HG03039 (cell line): Measurements from ENCODE around the gene LTB.
A peak's percentile ranks its signal among the peaks of the same experiment; 100 is the strongest.
"Not testable (repeated sequence)": the region's sequence is repeated elsewhere in the genome, so short reads cannot be mapped to it uniquely, and the experiment has no call there.

Experiments
- ATAC-seq: cut with Tn5 transposase; IDR thresholded peaks from one replicate; pipeline ENCODE4 v1.9.1; 2021; ENCODE audit warnings: mild to moderate bottlenecking, moderate library complexity; ENCODE audit not compliant: unreplicated experiment

LTB gene

GRCh38 chr6:31556307-31556706, 25.9 kb downstream of the LTB start:
- ATAC-seq: no peak

GRCh38 chr6:31551371-31551770, 30.9 kb downstream of the LTB start:
- ATAC-seq: not testable (repeated sequence)

- no peak for ATAC-seq
Observed at GRCh38 chr6:31548544-31548873, 33.7 kb downstream of the LTB start.

GRCh38 chr6:31547727-31548543, 34.3 kb downstream of the LTB start:
- no peak for ATAC-seq

GRCh38 chr6:31546958-31547726, 35.1 kb downstream of the LTB start, which contains the start of gene NFKBIL1:
Gene NFKBIL1 (plus strand): TSS chr6:31547608. CDS start chr6:31547695, 87 bp downstream.
- ATAC-seq: no peak

- peak; percentile 39 for ATAC-seq
Observed at GRCh38 chr6:31546339-31546957, 35.8 kb downstream of the LTB start, which contains the start of gene ATP6V1G2. Gene ATP6V1G2 (minus strand): TSS chr6:31546608. CDS start chr6:31546559, 49 bp downstream.

- no peak for ATAC-seq
Observed at GRCh38 chr6:31545291-31545690, 36.9 kb downstream of the LTB start.

- no peak for ATAC-seq
Observed at GRCh38 chr6:31544676-31545075, 37.5 kb downstream of the LTB start.

GRCh38 chr6:31543639-31544038, 38.6 kb downstream of the LTB start:
- no peak for ATAC-seq

GRCh38 chr6:31541658-31542521, 40.3 kb downstream of the LTB start, which contains the start of gene DDX39B:
Gene DDX39B (minus strand): TSS chr6:31542003. CDS start chr6:31540532, 1,471 bp downstream.
- ATAC-seq: peak; percentile 60

- no peak for ATAC-seq
Observed at GRCh38 chr6:31541059-31541657, 41.1 kb downstream of the LTB start.

GRCh38 chr6:31540640-31541039, 41.6 kb downstream of the LTB start:
- no peak for ATAC-seq

- ATAC-seq: no peak
Observed at GRCh38 chr6:31538805-31539400, 43.3 kb downstream of the LTB start.

- ATAC-seq: no peak
Observed at GRCh38 chr6:31535538-31536324, 46.5 kb downstream of the LTB start.

- ATAC-seq: no peak
Observed at GRCh38 chr6:31534521-31535040, 47.6 kb downstream of the LTB start.

GRCh38 chr6:31534011-31534410, 48.2 kb downstream of the LTB start:
- ATAC-seq: no peak

GRCh38 chr6:31533455-31533841, 48.8 kb downstream of the LTB start:
- ATAC-seq: no peak

- no peak for ATAC-seq
Observed at GRCh38 chr6:31532644-31533454, 49.4 kb downstream of the LTB start.
